IPS-15b (cell line): ENCODE results near the gene ELMOD2.

ENCODE experiments used
- H3K27me3 ChIP-seq: one replicate; pipeline ENCODE4 v1.6.1; 2013; ENCODE audit warnings: low read length; ENCODE audit not compliant: control insufficient read depth, insufficient read depth
- H3K36me3 ChIP-seq: one replicate; pipeline ENCODE4 v1.6.1; 2013; ENCODE audit warnings: low read length; ENCODE audit not compliant: control insufficient read depth, insufficient read depth
- H3K4me1 ChIP-seq: one replicate; pipeline ENCODE4 v1.6.1; 2013; ENCODE audit warnings: mild to moderate bottlenecking, low read length; ENCODE audit not compliant: control insufficient read depth, insufficient read depth
- H3K4me3 ChIP-seq: one replicate; pipeline ENCODE4 v1.5.1; 2013; ENCODE audit warnings: low read depth, low read length
- H3K9ac ChIP-seq: one replicate; pipeline ENCODE4 v1.6.1; 2013; ENCODE audit warnings: low read depth, mild to moderate bottlenecking, low read length
- H3K9me3 ChIP-seq: one replicate; pipeline ENCODE4 v1.6.1; 2013; ENCODE audit warnings: mild to moderate bottlenecking, low read length; ENCODE audit not compliant: control insufficient read depth, insufficient read depth

The ELMOD2 gene

DNA sequence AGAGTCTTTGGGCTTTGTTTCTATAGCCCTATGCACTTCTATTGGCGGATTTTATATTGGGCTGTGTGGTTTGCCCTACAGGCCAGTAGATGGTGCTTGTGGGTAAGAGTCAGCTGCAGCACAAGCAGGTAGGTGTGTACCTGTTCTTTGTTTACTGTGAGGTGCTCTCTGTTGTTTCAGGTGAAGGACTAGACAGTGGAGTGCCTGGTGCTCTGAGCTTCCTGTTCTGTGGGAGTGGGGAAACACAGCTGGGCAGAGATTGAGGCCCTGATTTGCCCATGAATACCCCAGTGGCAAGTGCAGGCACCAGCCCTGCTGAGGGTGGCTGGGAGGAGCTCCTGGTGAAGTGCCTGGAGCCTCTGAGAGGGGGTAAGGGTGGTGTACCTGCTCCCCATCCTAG is 71.1 kb downstream of the ELMOD2 start:
- no peaks in the 10 kb centered on the region for H3K27me3 ChIP-seq
- no peak overlapping the region for H3K4me3 ChIP-seq

DNA sequence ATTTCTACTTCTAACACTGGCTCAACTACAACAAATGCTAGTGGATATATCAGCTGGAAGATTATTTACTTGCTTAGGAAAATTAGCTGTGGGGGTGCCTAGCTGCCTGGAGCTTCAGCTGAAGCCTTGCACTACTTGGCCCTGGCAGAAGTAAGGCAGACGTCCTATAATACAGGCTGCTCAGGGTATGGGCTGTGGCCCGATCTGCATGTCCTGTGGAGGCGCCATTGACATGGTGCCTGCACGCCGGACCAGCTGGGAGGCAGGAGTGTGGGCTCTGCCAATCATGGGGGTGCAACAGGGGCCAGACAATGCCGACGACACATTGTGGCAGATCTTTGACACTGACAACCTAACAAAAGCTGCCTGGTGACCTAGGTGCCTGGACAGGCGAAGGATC is 76.4 kb downstream of the ELMOD2 start:
- Histone ChIP-seq H3K27me3 (no peaks in the 10 kb centered on the region), H3K36me3 (no peaks in the 10 kb centered on the region), H3K4me3 (no peak overlapping the region), H3K9me3 (no peaks in the 10 kb centered on the region), H3K9ac (no peak overlapping the region), H3K4me1 (no peaks in the 10 kb centered on the region)

More for the DNA sequence above, 71.1 kb downstream of the ELMOD2 start:
- Histone ChIP-seq H3K9ac (no peak overlapping the region), H3K4me1 (no peaks in the 10 kb centered on the region), H3K36me3 (no peaks in the 10 kb centered on the region), H3K9me3 (no peaks in the 10 kb centered on the region)

DNA sequence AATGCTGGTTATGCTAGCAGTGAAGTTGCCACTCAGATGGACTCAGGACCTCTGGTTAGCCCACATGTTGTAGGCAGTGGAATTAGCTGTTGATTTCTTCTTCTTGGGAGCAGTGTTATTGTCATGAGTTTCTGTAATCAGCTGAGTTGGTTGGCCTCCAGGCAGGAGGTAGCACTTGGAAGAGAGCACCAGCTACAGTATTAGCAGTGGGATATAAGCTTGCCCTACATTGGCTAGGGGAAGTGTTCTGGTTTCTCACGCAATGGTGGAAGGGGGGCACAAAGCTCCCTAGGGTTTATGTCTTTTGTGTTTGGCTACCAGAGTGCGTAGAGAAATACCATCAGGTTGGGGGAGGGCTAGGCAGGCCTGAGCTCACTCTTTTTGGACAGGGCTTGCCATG is 78.7 kb downstream of the ELMOD2 start:
- no peaks in the 10 kb centered on the region for H3K4me1 ChIP-seq
- no peaks in the 10 kb centered on the region for H3K36me3 ChIP-seq
- H3K9me3 ChIP-seq = no peaks in the 10 kb centered on the region
- no peaks in the 10 kb centered on the region for H3K27me3 ChIP-seq
- H3K4me3 ChIP-seq = no peak overlapping the region
- H3K9ac ChIP-seq = no peak overlapping the region

DNA sequence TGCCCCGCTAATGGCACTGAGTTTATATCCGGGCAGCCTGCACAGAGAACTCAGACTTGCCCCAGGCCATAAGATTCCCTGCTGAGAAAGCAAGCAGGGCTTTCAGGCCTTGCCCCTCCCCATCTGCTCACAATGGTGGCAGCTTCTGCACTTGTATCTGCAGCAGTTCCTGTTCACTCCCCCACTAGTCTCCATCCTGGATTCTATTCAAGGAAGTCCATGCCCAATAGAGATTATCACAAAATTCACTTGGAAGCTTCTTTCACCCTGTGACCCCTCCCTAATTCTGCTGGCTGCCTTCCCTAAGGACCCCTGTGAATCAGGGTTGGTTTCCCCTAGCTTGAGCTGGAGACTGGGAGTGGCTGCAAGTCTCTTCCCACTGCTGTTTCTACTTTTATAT is 79.3 kb downstream of the ELMOD2 start:
- no peak overlapping the region for H3K4me3 ChIP-seq
- H3K36me3 ChIP-seq = no peaks in the 10 kb centered on the region
- H3K9me3 ChIP-seq = no peaks in the 10 kb centered on the region
- H3K4me1 ChIP-seq = no peaks in the 10 kb centered on the region
- no peak overlapping the region for H3K9ac ChIP-seq
- H3K27me3 ChIP-seq = no peaks in the 10 kb centered on the region
